ENCODE results near the gene PRMT6. TPM values are rescaled to one million over a fixed set of nuclear protein-coding genes. Genes with fewer than 3 reads are reported as not detected.
"Not testable (repeated sequence)": the region's sequence is repeated elsewhere in the genome, so short reads cannot be mapped to it uniquely, and the experiment has no call there.

The PRMT6 gene
- polyA plus RNA-seq, 4 donors, result 7.0 to 23.8 (median 14.5) TPM

- no peaks in the 10 kb centered on the region for H3K4me1 ChIP-seq (ENCODE audit: control insufficient read depth in 3 of 3, insufficient read depth in 2 of 3, low read depth in 1 of 3, low read length in 2 of 3)
- no peak overlapping the region for H3K4me3 ChIP-seq (ENCODE audit: low read depth in 1 of 3, low read length in 3 of 3)
- DNase-seq, result no peak
- H3K9me3 ChIP-seq (ENCODE audit: control insufficient read depth in 2 of 2, insufficient read depth in 1 of 2, low read depth in 1 of 2, low read length in 1 of 2), result no peaks in the 10 kb centered on the region
- FAIRE-seq, result no peak
- no peaks in the 10 kb centered on the region for H3K27me3 ChIP-seq (ENCODE audit: control insufficient read depth in 3 of 3, insufficient read depth in 3 of 3, low read length in 3 of 3)
- WGBS, 3 donors, result 83 to 85% (median 85%) methylated on average over 4 of the region's 4 CpGs
- no peaks in the 10 kb centered on the region for H3K36me3 ChIP-seq (ENCODE audit: control insufficient read depth in 3 of 3, insufficient read depth in 2 of 3, low read depth in 1 of 3, low read length in 3 of 3)
- H3K27ac ChIP-seq (ENCODE audit: low read depth in 1 of 3, low read length in 2 of 3), result no peak overlapping the region
Measured at GRCh38 chr1:107073493-107073892, 17.0 kb downstream of the PRMT6 start.

- no peaks in the 10 kb centered on the region for H3K36me3 ChIP-seq (ENCODE audit: control insufficient read depth in 3 of 3, insufficient read depth in 2 of 3, low read depth in 1 of 3, low read length in 3 of 3)
- H3K27me3 ChIP-seq (ENCODE audit: control insufficient read depth in 3 of 3, insufficient read depth in 3 of 3, low read length in 3 of 3), result no peaks in the 10 kb centered on the region
- no peak overlapping the region for H3K4me3 ChIP-seq (ENCODE audit: low read depth in 1 of 3, low read length in 3 of 3)
- no peak for FAIRE-seq
- H3K4me1 ChIP-seq (ENCODE audit: control insufficient read depth in 3 of 3, insufficient read depth in 2 of 3, low read depth in 1 of 3, low read length in 2 of 3), result no peaks in the 10 kb centered on the region
- DNase-seq, result no peak
- H3K9me3 ChIP-seq (ENCODE audit: control insufficient read depth in 2 of 2, insufficient read depth in 1 of 2, low read depth in 1 of 2, low read length in 1 of 2), result no peaks in the 10 kb centered on the region
- 77 to 84% (median 80%) methylated on average over 5 of the region's 5 CpGs for WGBS, 3 donors
- no peak overlapping the region for H3K27ac ChIP-seq (ENCODE audit: low read depth in 1 of 3, low read length in 2 of 3)
Measured at GRCh38 chr1:107076841-107077240, 20.4 kb downstream of the PRMT6 start.

GRCh38 chr1:107079249-107079648, 22.8 kb downstream of the PRMT6 start:
- Histone ChIP-seq H3K9me3 (ENCODE audit: control insufficient read depth in 2 of 2, insufficient read depth in 1 of 2, low read depth in 1 of 2, low read length in 1 of 2) (no peaks in the 10 kb centered on the region), H3K27me3 (ENCODE audit: control insufficient read depth in 3 of 3, insufficient read depth in 3 of 3, low read length in 3 of 3) (no peaks in the 10 kb centered on the region), H3K4me3 (ENCODE audit: low read depth in 1 of 3, low read length in 3 of 3) (no peak overlapping the region), H3K36me3 (ENCODE audit: control insufficient read depth in 3 of 3, insufficient read depth in 2 of 3, low read depth in 1 of 3, low read length in 3 of 3) (no peaks in the 10 kb centered on the region), H3K4me1 (ENCODE audit: control insufficient read depth in 3 of 3, insufficient read depth in 2 of 3, low read depth in 1 of 3, low read length in 2 of 3) (no peaks in the 10 kb centered on the region), H3K27ac (ENCODE audit: low read depth in 1 of 3, low read length in 2 of 3) (no peak overlapping the region)
- DNase-seq (no peak), FAIRE-seq (no peak)
- 26 to 33% (median 26%) methylated on average over 1 of the region's 1 CpG for WGBS, 3 donors

- Histone ChIP-seq H3K4me3 (ENCODE audit: low read depth in 1 of 3, low read length in 3 of 3) (no peak overlapping the region), H3K36me3 (ENCODE audit: control insufficient read depth in 3 of 3, insufficient read depth in 2 of 3, low read depth in 1 of 3, low read length in 3 of 3) (no peaks in the 10 kb centered on the region), H3K4me1 (ENCODE audit: control insufficient read depth in 3 of 3, insufficient read depth in 2 of 3, low read depth in 1 of 3, low read length in 2 of 3) (no peaks in the 10 kb centered on the region), H3K9me3 (ENCODE audit: control insufficient read depth in 2 of 2, insufficient read depth in 1 of 2, low read depth in 1 of 2, low read length in 1 of 2) (no peaks in the 10 kb centered on the region), H3K27me3 (ENCODE audit: control insufficient read depth in 3 of 3, insufficient read depth in 3 of 3, low read length in 3 of 3) (no peaks in the 10 kb centered on the region), H3K27ac (ENCODE audit: low read depth in 1 of 3, low read length in 2 of 3) (no peak overlapping the region)
- 47 to 51% (median 50%) methylated on average over 2 of the region's 2 CpGs for WGBS, 3 donors
- no peak for DNase-seq
- FAIRE-seq, result no peak
Measured at GRCh38 chr1:107081102-107081501, 24.6 kb downstream of the PRMT6 start.

- WGBS, 3 donors, result 92 to 97% (median 95%) methylated on average over 1 of the region's 1 CpG
Measured at GRCh38 chr1:107091418-107091817, 34.9 kb downstream of the PRMT6 start.

GRCh38 chr1:107093395-107093794, 36.9 kb downstream of the PRMT6 start:
- FAIRE-seq; H3K4me3 ChIP-seq (ENCODE audit: low read depth in 1 of 3, low read length in 3 of 3); H3K9me3 ChIP-seq (ENCODE audit: control insufficient read depth in 2 of 2, insufficient read depth in 1 of 2, low read depth in 1 of 2, low read length in 1 of 2); H3K36me3 ChIP-seq (ENCODE audit: control insufficient read depth in 3 of 3, insufficient read depth in 2 of 3, low read depth in 1 of 3, low read length in 3 of 3); H3K27ac ChIP-seq (ENCODE audit: low read depth in 1 of 3, low read length in 2 of 3); H3K27me3 ChIP-seq (ENCODE audit: control insufficient read depth in 3 of 3, insufficient read depth in 3 of 3, low read length in 3 of 3); H3K4me1 ChIP-seq (ENCODE audit: control insufficient read depth in 3 of 3, insufficient read depth in 2 of 3, low read depth in 1 of 3, low read length in 2 of 3); DNase-seq: not testable (repeated sequence)
- WGBS, 3 donors, result 73 to 81% (median 75%) methylated on average over 1 of the region's 1 CpG

More at GRCh38 chr1:107091418-107091817, 34.9 kb downstream of the PRMT6 start:
- Histone ChIP-seq H3K27me3 (ENCODE audit: control insufficient read depth in 3 of 3, insufficient read depth in 3 of 3, low read length in 3 of 3) (no peaks in the 10 kb centered on the region), H3K4me1 (ENCODE audit: control insufficient read depth in 3 of 3, insufficient read depth in 2 of 3, low read depth in 1 of 3, low read length in 2 of 3) (no peaks in the 10 kb centered on the region), H3K36me3 (ENCODE audit: control insufficient read depth in 3 of 3, insufficient read depth in 2 of 3, low read depth in 1 of 3, low read length in 3 of 3) (no peaks in the 10 kb centered on the region), H3K4me3 (ENCODE audit: low read depth in 1 of 3, low read length in 3 of 3) (no peak overlapping the region), H3K9me3 (ENCODE audit: control insufficient read depth in 2 of 2, insufficient read depth in 1 of 2, low read depth in 1 of 2, low read length in 1 of 2) (no peaks in the 10 kb centered on the region), H3K27ac (ENCODE audit: low read depth in 1 of 3, low read length in 2 of 3) (no peak overlapping the region)
- DNase-seq, result no peak
- no peak for FAIRE-seq

- FAIRE-seq, result no peak
- Histone ChIP-seq H3K36me3 (ENCODE audit: control insufficient read depth in 3 of 3, insufficient read depth in 2 of 3, low read depth in 1 of 3, low read length in 3 of 3) (no peaks in the 10 kb centered on the region), H3K4me3 (ENCODE audit: low read depth in 1 of 3, low read length in 3 of 3) (no peak overlapping the region), H3K4me1 (ENCODE audit: control insufficient read depth in 3 of 3, insufficient read depth in 2 of 3, low read depth in 1 of 3, low read length in 2 of 3) (no peaks in the 10 kb centered on the region), H3K27ac (ENCODE audit: low read depth in 1 of 3, low read length in 2 of 3) (no peak overlapping the region), H3K27me3 (ENCODE audit: control insufficient read depth in 3 of 3, insufficient read depth in 3 of 3, low read length in 3 of 3) (no peaks in the 10 kb centered on the region), H3K9me3 (ENCODE audit: control insufficient read depth in 2 of 2, insufficient read depth in 1 of 2, low read depth in 1 of 2, low read length in 1 of 2) (no peaks in the 10 kb centered on the region)
- no peak for DNase-seq
Measured at GRCh38 chr1:107095647-107096046, 39.2 kb downstream of the PRMT6 start.

- no peaks in the 10 kb centered on the region for H3K36me3 ChIP-seq (ENCODE audit: control insufficient read depth in 3 of 3, insufficient read depth in 2 of 3, low read depth in 1 of 3, low read length in 3 of 3)
- no peak overlapping the region for H3K27ac ChIP-seq (ENCODE audit: low read depth in 1 of 3, low read length in 2 of 3)
- no peak for DNase-seq
- FAIRE-seq, result no peak
- WGBS, 3 donors, result 32 to 49% (median 46%) methylated on average over 2 of the region's 2 CpGs
- H3K4me3 ChIP-seq (ENCODE audit: low read depth in 1 of 3, low read length in 3 of 3), result no peak overlapping the region
- no peaks in the 10 kb centered on the region for H3K9me3 ChIP-seq (ENCODE audit: control insufficient read depth in 2 of 2, insufficient read depth in 1 of 2, low read depth in 1 of 2, low read length in 1 of 2)
- H3K4me1 ChIP-seq (ENCODE audit: control insufficient read depth in 3 of 3, insufficient read depth in 2 of 3, low read depth in 1 of 3, low read length in 2 of 3), result no peaks in the 10 kb centered on the region
- H3K27me3 ChIP-seq (ENCODE audit: control insufficient read depth in 3 of 3, insufficient read depth in 3 of 3, low read length in 3 of 3), result no peaks in the 10 kb centered on the region
Measured at GRCh38 chr1:107096690-107097089, 40.2 kb downstream of the PRMT6 start.

- Histone ChIP-seq H3K27me3 (ENCODE audit: control insufficient read depth in 3 of 3, insufficient read depth in 3 of 3, low read length in 3 of 3) (no peaks in the 10 kb centered on the region), H3K4me1 (ENCODE audit: control insufficient read depth in 3 of 3, insufficient read depth in 2 of 3, low read depth in 1 of 3, low read length in 2 of 3) (no peaks in the 10 kb centered on the region), H3K27ac (ENCODE audit: low read depth in 1 of 3, low read length in 2 of 3) (no peak overlapping the region), H3K9me3 (ENCODE audit: control insufficient read depth in 2 of 2, insufficient read depth in 1 of 2, low read depth in 1 of 2, low read length in 1 of 2) (no peaks in the 10 kb centered on the region), H3K36me3 (ENCODE audit: control insufficient read depth in 3 of 3, insufficient read depth in 2 of 3, low read depth in 1 of 3, low read length in 3 of 3) (no peaks in the 10 kb centered on the region), H3K4me3 (ENCODE audit: low read depth in 1 of 3, low read length in 3 of 3) (no peak overlapping the region)
- WGBS, 3 donors, result 73 to 81% (median 75%) methylated on average over 3 of the region's 3 CpGs
- FAIRE-seq (no peak), DNase-seq (no peak)
Measured at GRCh38 chr1:107098961-107099360, 42.5 kb downstream of the PRMT6 start.
